HL-60 (cell line): ENCODE data around the gene PIWIL4.

Experiments
- CTCF ChIP-seq: IDR thresholded peaks from one replicate; pipeline ENCODE4 v1.5.1; 2011; ENCODE audit warnings: low read length, control low read depth, inconsistent platforms; ENCODE audit not compliant: insufficient read depth
- GABPA ChIP-seq: IDR thresholded peaks from 2 replicates; pipeline ENCODE4 v1.6.1; 2012; ENCODE audit warnings: low read depth
- POLR2AphosphoS5 ChIP-seq: IDR thresholded peaks from 2 replicates; pipeline ENCODE4 v1.6.1; 2012; ENCODE audit warnings: low read depth
- REST ChIP-seq: IDR thresholded peaks from 2 replicates; pipeline ENCODE4 v1.6.1; 2012; ENCODE audit warnings: low read depth; ENCODE audit not compliant: insufficient replicate concordance
- SPI1 ChIP-seq: IDR thresholded peaks from 2 replicates; pipeline ENCODE4 v1.6.1; 2012; ENCODE audit warnings: low read depth, mild to moderate bottlenecking, borderline replicate concordance

DNA sequence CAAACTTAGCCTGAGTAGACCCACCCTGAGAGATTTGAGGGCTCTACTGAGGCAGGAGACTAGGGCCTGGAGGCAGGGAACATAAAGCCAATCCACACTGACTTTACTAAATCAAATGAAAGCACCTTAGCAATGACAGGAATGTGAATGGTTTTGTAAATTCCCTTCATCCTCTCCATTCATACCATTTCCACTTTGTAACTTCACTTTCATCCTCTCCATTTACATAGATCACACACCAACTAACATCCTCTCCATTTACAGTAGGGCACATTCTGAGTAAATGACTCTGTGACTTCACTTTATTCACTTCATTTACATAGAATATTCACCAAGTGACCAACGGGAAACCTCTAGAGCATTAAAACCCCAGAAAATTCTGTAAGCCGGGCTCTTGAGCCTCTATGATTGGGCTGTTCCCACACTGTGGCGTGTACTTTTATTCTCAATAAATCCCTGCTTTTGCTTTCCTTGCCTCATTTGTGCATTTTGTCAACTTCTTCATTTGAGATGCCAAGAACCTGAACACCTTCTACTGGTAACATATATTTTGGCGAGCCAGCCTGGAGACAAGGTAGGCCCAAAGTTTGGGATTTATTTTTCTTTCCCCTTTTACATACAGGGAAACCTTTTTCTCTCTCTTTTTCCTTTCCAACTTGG lies 82.9 kb downstream of the PIWIL4 start:
- TF ChIP-seq CTCF: no peak
- no peak for TF ChIP-seq POLR2AphosphoS5
- TF ChIP-seq REST: no peak
- TF ChIP-seq GABPA: no peak
- TF ChIP-seq SPI1: no peak
